Testis (tissue), 3 donors: ENCODE results near the gene NLRX1. TPM values are rescaled to one million over a fixed set of nuclear protein-coding genes. Genes with fewer than 3 reads are reported as not detected.

ENCODE experiments used
- DNase-seq: peaks from one replicate; pipeline ENCODE4 v3.0.0-alpha.2; 2019
- H3K27ac ChIP-seq, 2 donors: fragments of 200-600 bp; sonication (generic); one replicate each; pipeline ENCODE4 v1.5.1; 2019
- H3K27me3 ChIP-seq: fragments of 200-600 bp; sonication (generic); one replicate; pipeline ENCODE4 v1.5.1; 2019
- H3K36me3 ChIP-seq: fragments of 200-600 bp; sonication (generic); one replicate; pipeline ENCODE4 v1.5.1; 2017; ENCODE audit warnings: low read depth; ENCODE audit errors: missing control alignments
- H3K4me1 ChIP-seq: fragments of 200-600 bp; sonication (generic); one replicate; pipeline ENCODE4 v1.5.1; 2019
- H3K4me3 ChIP-seq, 2 donors: fragments of 200-600 bp; sonication (generic); one replicate each; pipeline ENCODE4 v1.5.1; 2017 to 2019
- H3K9me3 ChIP-seq: fragments of 200-600 bp; sonication (generic); one replicate; pipeline ENCODE4 v1.5.1; 2017
- CTCF ChIP-seq, 3 experiments: fragments of 450-650 bp in 2 of 3; fragments of 200-600 bp in 1 of 3; sonication (generic) in 1 of 3; IDR thresholded peaks; one replicate each; pipeline ENCODE4 v1.5.1; 2016 to 2019; ENCODE audit warnings: antibody characterized with exemption in 3 of 3, mild to moderate bottlenecking in 2 of 3, moderate library complexity in 1 of 3
- POLR2A ChIP-seq: fragments of 450-650 bp; IDR thresholded peaks from one replicate; pipeline ENCODE4 v1.6.1; 2017; ENCODE audit warnings: antibody characterized with exemption, mild to moderate bottlenecking, moderate library complexity
- WGBS, 2 donors: methylation state at CpG; one replicate each; pipeline ENCODE4 v1.1.5; 2018; 5-methylcytosine and 5-hydroxymethylcytosine counted together
- intact Hi-C: fragments of 100-400 bp; cut with DNase I; formaldehyde crosslinking; loops from one replicate; pipeline ENCODE4 v1.15.1; 2023; ENCODE audit warnings: low total_unique reads
- polyA plus RNA-seq: library from polyadenylated mRNA; stranded (reverse); fragments of 350-450 nt; fragmentation: Illumina TruSeq; extraction: RNeasy Lipid Tissue Mini Kit (QIAGEN cat#74804); gene quantifications from one replicate; pipeline ENCODE4 v1.2.3, GENCODE V29; 2014; ENCODE audit warnings: low read depth, low replicate concordance; ENCODE audit not compliant: insufficient read depth
- total RNA-seq, 2 donors: library from RNA; depleted of rRNA; stranded (reverse); fragments of >200 nt; gene quantifications; one replicate each; pipeline ENCODE4 v1.2.3, GENCODE V29; 2016

Gene NLRX1
- total and polyA plus RNA-seq, 3 donors from 2014 or later = 9.4 to 21.4 (median 16.2) TPM

- Histone ChIP-seq H3K27ac (peak overlapping the region; percentile 86 to 98), H3K4me3 (peak overlapping the region; percentile 90 to 91), H3K27me3 (no peaks in the 10 kb centered on the region), H3K4me1 (no peaks in the 10 kb centered on the region), H3K9me3 (no peaks in the 10 kb centered on the region), H3K36me3 (no peaks in the 10 kb centered on the region)
- DNase-seq = peak; percentile 66
- 1% methylated on average over 28 to 39 of the region's 41 CpGs for WGBS, 2 donors
- intact Hi-C loops = loop anchor here (5.0 kb wide), 1 partner anchor 116 kb away; no protein-coding TSS in a partner anchor
- no peak for TF ChIP-seq CTCF (IDR thresholded peaks at IDR 0.05)
- no peak for TF ChIP-seq POLR2A
Observed at GRCh38 chr11:119206511-119207414, 38.2 kb downstream of the NLRX1 start.

- Histone ChIP-seq H3K9me3 (no peaks in the 10 kb centered on the region), H3K4me1 (no peaks in the 10 kb centered on the region), H3K4me3 (peak overlapping the region in 1 of 2 donors; percentile 90), H3K27ac (peak overlapping the region in 1 of 2 donors; percentile 98), H3K36me3 (no peaks in the 10 kb centered on the region), H3K27me3 (no peaks in the 10 kb centered on the region)
- WGBS, 2 donors = 27 to 32% methylated on average over 11 of the region's 11 CpGs
- TF ChIP-seq CTCF (IDR thresholded peaks at IDR 0.05) = no peak
- no peak for TF ChIP-seq POLR2A
- no peak for DNase-seq
- intact Hi-C loops = loop anchor here (5.0 kb wide), 1 partner anchor 115 kb away; no protein-coding TSS in a partner anchor
Observed at GRCh38 chr11:119207415-119207960, 39.0 kb downstream of the NLRX1 start.

- 82 to 91% methylated on average over 7 of the region's 7 CpGs for WGBS, 2 donors
- no peaks in the 10 kb centered on the region for H3K27me3 ChIP-seq
- intact Hi-C loops = loop anchor here (5.0 kb wide), 1 partner anchor 113 kb away; no protein-coding TSS in a partner anchor
- no peaks in the 10 kb centered on the region for H3K36me3 ChIP-seq
- H3K4me3 ChIP-seq = no peak overlapping the region
- H3K9me3 ChIP-seq = no peaks in the 10 kb centered on the region
- no peaks in the 10 kb centered on the region for H3K4me1 ChIP-seq
- H3K27ac ChIP-seq = no peak overlapping the region
- DNase-seq = no peak
- no peak for TF ChIP-seq CTCF (IDR thresholded peaks at IDR 0.05)
- no peak for TF ChIP-seq POLR2A
Observed at GRCh38 chr11:119209186-119209585, 40.7 kb downstream of the NLRX1 start.

GRCh38 chr11:119210050-119210449 is 41.5 kb downstream of the NLRX1 start:
- no peak for TF ChIP-seq CTCF (IDR thresholded peaks at IDR 0.05)
- TF ChIP-seq POLR2A = no peak

More at GRCh38 chr11:119210050-119210449, 41.5 kb downstream of the NLRX1 start:
- no peak for DNase-seq
- Histone ChIP-seq H3K4me1 (no peaks in the 10 kb centered on the region), H3K36me3 (no peaks in the 10 kb centered on the region), H3K27me3 (no peaks in the 10 kb centered on the region), H3K9me3 (no peaks in the 10 kb centered on the region), H3K4me3 (no peak overlapping the region), H3K27ac (no peak overlapping the region)
- intact Hi-C loops = no loop called here
- 81% methylated on average over 3 of the region's 3 CpGs for WGBS, 2 donors
